RWPE1 (cell line): ENCODE data around the gene AUTS2.

ENCODE experiments used
- CTCF ChIA-PET: fragments of 350-600 bp; sonication (Branson Sonifier 250); formaldehyde crosslinking; extraction: SDS; loops from one replicate; lab custom pipeline; 2021; lab: Yijun Ruan, JAX
- POLR2A ChIA-PET: fragments of 400-600 bp; formaldehyde crosslinking; extraction: SDS; loops from one replicate; lab custom pipeline; 2020; ENCODE audit warnings: antibody characterized with exemption; ENCODE audit not compliant: low non-redundant PET; lab: Yijun Ruan, JAX
- DNase-seq: peaks from one replicate; pipeline ENCODE4 v3.0.0; 2012; ENCODE audit warnings: low spot score
- H3K27ac ChIP-seq: fragments of 450-650 bp; 2 replicates; pipeline ENCODE4 v1.5.1; 2017
- CTCF ChIP-seq: fragments of 450-650 bp; conservative IDR thresholded peaks from 2 replicates; pipeline ENCODE4 v1.5.1; 2017; ENCODE audit warnings: low read depth, mild to moderate bottlenecking

Gene AUTS2

GRCh38 chr7:70193514-70193913 lies 595.2 kb downstream of the AUTS2 start:
- H3K27ac ChIP-seq, result no peak overlapping the region
- DNase-seq, result no peak
- ChIA-PET CTCF (no interaction called here), POLR2A (no interaction called here)
- no peak for TF ChIP-seq CTCF

GRCh38 chr7:70208236-70209063 lies 610.2 kb downstream of the AUTS2 start:
- TF ChIP-seq CTCF, result no peak
- ChIA-PET POLR2A (no interaction called here), CTCF (no interaction called here)
- DNase-seq, result no peak
- no peak overlapping the region for H3K27ac ChIP-seq

GRCh38 chr7:70210200-70210935 lies 612.1 kb downstream of the AUTS2 start:
- DNase-seq, result no peak
- POLR2A ChIA-PET, result no interaction called here
- H3K27ac ChIP-seq, result no peak overlapping the region
- CTCF ChIA-PET, result interaction anchor here (0.6 to 0.7 kb wide), 2 partner anchors 13 to 49 kb away, joined by 3 read pairs; no protein-coding TSS in a partner anchor
- no peak for TF ChIP-seq CTCF

GRCh38 chr7:70210936-70211310 lies 612.6 kb downstream of the AUTS2 start:
- no peak for TF ChIP-seq CTCF
- H3K27ac ChIP-seq, result no peak overlapping the region
- ChIA-PET POLR2A (no interaction called here), CTCF (interaction anchor here (0.6 kb wide), 1 partner anchor 50 kb away, joined by 3 read pairs; no protein-coding TSS in a partner anchor)
- DNase-seq, result no peak

- TF ChIP-seq CTCF, result no peak
- ChIA-PET CTCF (no interaction called here), POLR2A (no interaction called here)
- no peak for DNase-seq
- H3K27ac ChIP-seq, result no peak overlapping the region
Observed at GRCh38 chr7:70212281-70212680, 614.0 kb downstream of the AUTS2 start.

GRCh38 chr7:70214071-70214470 lies 615.8 kb downstream of the AUTS2 start:
- CTCF ChIA-PET, result no interaction called here
- no peak for DNase-seq
- POLR2A ChIA-PET, result no interaction called here
- H3K27ac ChIP-seq, result no peak overlapping the region
- TF ChIP-seq CTCF, result no peak
